ENCODE data around the gene ZNF793.

The ZNF793 gene

GRCh38 chr19:37506387-37507166 lies at the start of gene ZNF793:
Gene ZNF793, plus strand, starts transcription at chr19:37506939. Its CDS starts 16,501 bp downstream, at chr19:37523440.
- peak within 1 kb of the TSS; percentile 85 for H3K4me3 ChIP-seq (ENCODE audit: low read depth, low read length)
- no peak for TF ChIP-seq CTCF (conservative IDR thresholded peaks at IDR 0.05; ENCODE audit: low read depth, low read length)
- peak; percentile 88 for DNase-seq (ENCODE audit: low read depth)

GRCh38 chr19:37466277-37466797 lies 40.4 kb upstream of the ZNF793 start:
- H3K4me3 ChIP-seq (ENCODE audit: low read depth, low read length): peak overlapping the region; percentile 91
- no peak for TF ChIP-seq CTCF (conservative IDR thresholded peaks at IDR 0.05; ENCODE audit: low read depth, low read length)
- no peak for DNase-seq (ENCODE audit: low read depth)

GRCh38 chr19:37466798-37467607 lies 39.7 kb upstream of the ZNF793 start, which contains the start of gene ZNF569:
Gene ZNF569, minus strand, starts transcription at chr19:37467444. Its CDS starts 22,523 bp downstream, at chr19:37444921.
- peak; percentile 4 for TF ChIP-seq CTCF (conservative IDR thresholded peaks at IDR 0.05; ENCODE audit: low read depth, low read length)
- DNase-seq (ENCODE audit: low read depth): peak; percentile 98
- H3K4me3 ChIP-seq (ENCODE audit: low read depth, low read length): peak within 1 kb of the TSS; percentile 98

GRCh38 chr19:37467608-37468090 lies 39.1 kb upstream of the ZNF793 start:
- no peak for DNase-seq (ENCODE audit: low read depth)
- H3K4me3 ChIP-seq (ENCODE audit: low read depth, low read length): peak overlapping the region; percentile 91
- TF ChIP-seq CTCF (conservative IDR thresholded peaks at IDR 0.05; ENCODE audit: low read depth, low read length): no peak

GRCh38 chr19:37468961-37469777 lies 37.6 kb upstream of the ZNF793 start, which contains the start of gene ZNF570:
Gene ZNF570, plus strand, starts transcription at chr19:37469356. Its CDS starts 999 bp downstream, at chr19:37470355.
- DNase-seq (ENCODE audit: low read depth): peak; percentile 90
- peak within 1 kb of the TSS; percentile 98 for H3K4me3 ChIP-seq (ENCODE audit: low read depth, low read length)
- TF ChIP-seq CTCF (conservative IDR thresholded peaks at IDR 0.05; ENCODE audit: low read depth, low read length): no peak

GRCh38 chr19:37470216-37470615 lies 36.5 kb upstream of the ZNF793 start:
- peak; percentile 6 for DNase-seq (ENCODE audit: low read depth)
- H3K4me3 ChIP-seq (ENCODE audit: low read depth, low read length): peak overlapping the region; percentile 98
- TF ChIP-seq CTCF (conservative IDR thresholded peaks at IDR 0.05; ENCODE audit: low read depth, low read length): no peak
